Spleen (tissue), 7 donors: ENCODE results near the gene FAT1.

Experiments used
- CTCF ChIP-seq, 11 experiments: fragments of 200-600 bp in 7 of 11; fragments of 450-650 bp in 4 of 11; sonication (generic) in 4 of 11; IDR thresholded peaks in 8 of 11; conservative IDR thresholded peaks in 3 of 11; 1 replicate in 7 of 11; 2 replicates in 4 of 11; pipeline versions ENCODE4 v1.4.0 to v1.8.0; 2016 to 2021; ENCODE audit warnings: antibody characterized with exemption in 11 of 11, inconsistent platforms in 4 of 11, mild to moderate bottlenecking in 1 of 11
- POLR2A ChIP-seq, 3 donors: fragments of 450-650 bp; IDR thresholded peaks; one replicate each; pipeline ENCODE4 v1.5.1; 2017; ENCODE audit warnings: antibody characterized with exemption in 3 of 3, mild to moderate bottlenecking in 1 of 3
- POLR2AphosphoS5 ChIP-seq, 3 donors: sonication (generic); formaldehyde crosslinking; IDR thresholded peaks; one replicate each; pipeline ENCODE4 v1.5.1; 2017; ENCODE audit warnings: antibody characterized with exemption in 3 of 3
- donor health status: DM: no; HTN: no; CAD: no; lungs with moderate emphysema.
- donor health status: DM: no; HTN: no; CAD: no.
- donor health status: DM: no; HTN: no; CAD: no.

- TF ChIP-seq CTCF (IDR thresholded peaks at IDR 0.05 in 8 of 11, conservative IDR thresholded peaks at IDR 0.05 in 3 of 11) (no peak), POLR2A (IDR thresholded peaks at IDR 0.05) (no peak), POLR2AphosphoS5 (IDR thresholded peaks at IDR 0.05) (no peak)
These were observed 25.6 kb downstream of the FAT1 start for GRCh38 chr4:186698028-186698427.
